Adipocyte (in vitro differentiated cells): ENCODE measurements around the gene CACNA1H.
"Not testable (repeated sequence)": the region's sequence is repeated elsewhere in the genome, so short reads cannot be mapped to it uniquely, and the experiment has no call there.

Source experiments
- DNase-seq: peaks from one replicate; pipeline ENCODE4 v3.0.0-alpha.2; 2015; ENCODE audit warnings: low read depth
- H3K27me3 ChIP-seq: replicated peaks from 2 replicates; pipeline ENCODE4 v1.7.0; 2013; ENCODE audit warnings: mild to moderate bottlenecking, low read length, moderate library complexity; ENCODE audit not compliant: control insufficient read depth, insufficient read depth
- H3K36me3 ChIP-seq: 2 replicates; pipeline ENCODE4 v1.7.0; 2013; ENCODE audit warnings: low read length, mild to moderate bottlenecking, moderate library complexity; ENCODE audit not compliant: control insufficient read depth, insufficient read depth, severe bottlenecking
- H3K4me1 ChIP-seq: 2 replicates; pipeline ENCODE4 v1.7.0; 2013; ENCODE audit warnings: mild to moderate bottlenecking, low read length, moderate library complexity; ENCODE audit not compliant: control insufficient read depth, insufficient read depth
- H3K4me3 ChIP-seq: 2 replicates; pipeline ENCODE4 v1.7.0; 2013; ENCODE audit warnings: mild to moderate bottlenecking, low read length, moderate library complexity
- H3K9ac ChIP-seq: 2 replicates; pipeline ENCODE4 v1.7.0; 2013; ENCODE audit warnings: mild to moderate bottlenecking, low read length, moderate library complexity
- H3K9me3 ChIP-seq: 2 replicates; pipeline ENCODE4 v1.7.0; 2013; ENCODE audit warnings: mild to moderate bottlenecking, low read length, moderate library complexity; ENCODE audit not compliant: control insufficient read depth

The CACNA1H gene

DNA sequence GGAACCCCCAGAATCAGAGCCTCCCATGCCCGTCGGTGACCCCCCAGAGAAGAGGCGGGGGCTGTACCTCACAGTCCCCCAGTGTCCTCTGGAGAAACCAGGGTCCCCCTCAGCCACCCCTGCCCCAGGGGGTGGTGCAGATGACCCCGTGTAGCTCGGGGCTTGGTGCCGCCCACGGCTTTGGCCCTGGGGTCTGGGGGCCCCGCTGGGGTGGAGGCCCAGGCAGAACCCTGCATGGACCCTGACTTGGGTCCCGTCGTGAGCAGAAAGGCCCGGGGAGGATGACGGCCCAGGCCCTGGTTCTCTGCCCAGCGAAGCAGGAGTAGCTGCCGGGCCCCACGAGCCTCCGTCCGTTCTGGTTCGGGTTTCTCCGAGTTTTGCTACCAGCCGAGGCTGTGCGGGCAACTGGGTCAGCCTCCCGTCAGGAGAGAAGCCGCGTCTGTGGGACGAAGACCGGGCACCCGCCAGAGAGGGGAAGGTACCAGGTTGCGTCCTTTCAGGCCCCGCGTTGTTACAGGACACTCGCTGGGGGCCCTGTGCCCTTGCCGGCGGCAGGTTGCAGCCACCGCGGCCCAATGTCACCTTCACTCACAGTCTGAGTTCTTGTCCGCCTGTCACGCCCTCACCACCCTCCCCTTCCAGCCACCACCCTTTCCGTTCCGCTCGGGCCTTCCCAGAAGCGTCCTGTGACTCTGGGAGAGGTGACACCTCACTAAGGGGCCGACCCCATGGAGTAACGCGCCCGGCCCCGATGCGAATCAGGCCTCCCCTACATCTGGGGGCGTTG is 68.1 kb downstream of the CACNA1H start:
- no peaks in the 10 kb centered on the region for H3K36me3 ChIP-seq
- H3K9ac ChIP-seq: no peak overlapping the region
- no peak overlapping the region for H3K4me3 ChIP-seq
- no peak for DNase-seq
- H3K4me1 ChIP-seq: no peaks in the 10 kb centered on the region
- peaks cover 10% of the 10 kb centered on the region for H3K27me3 ChIP-seq
- no peaks in the 10 kb centered on the region for H3K9me3 ChIP-seq

DNA sequence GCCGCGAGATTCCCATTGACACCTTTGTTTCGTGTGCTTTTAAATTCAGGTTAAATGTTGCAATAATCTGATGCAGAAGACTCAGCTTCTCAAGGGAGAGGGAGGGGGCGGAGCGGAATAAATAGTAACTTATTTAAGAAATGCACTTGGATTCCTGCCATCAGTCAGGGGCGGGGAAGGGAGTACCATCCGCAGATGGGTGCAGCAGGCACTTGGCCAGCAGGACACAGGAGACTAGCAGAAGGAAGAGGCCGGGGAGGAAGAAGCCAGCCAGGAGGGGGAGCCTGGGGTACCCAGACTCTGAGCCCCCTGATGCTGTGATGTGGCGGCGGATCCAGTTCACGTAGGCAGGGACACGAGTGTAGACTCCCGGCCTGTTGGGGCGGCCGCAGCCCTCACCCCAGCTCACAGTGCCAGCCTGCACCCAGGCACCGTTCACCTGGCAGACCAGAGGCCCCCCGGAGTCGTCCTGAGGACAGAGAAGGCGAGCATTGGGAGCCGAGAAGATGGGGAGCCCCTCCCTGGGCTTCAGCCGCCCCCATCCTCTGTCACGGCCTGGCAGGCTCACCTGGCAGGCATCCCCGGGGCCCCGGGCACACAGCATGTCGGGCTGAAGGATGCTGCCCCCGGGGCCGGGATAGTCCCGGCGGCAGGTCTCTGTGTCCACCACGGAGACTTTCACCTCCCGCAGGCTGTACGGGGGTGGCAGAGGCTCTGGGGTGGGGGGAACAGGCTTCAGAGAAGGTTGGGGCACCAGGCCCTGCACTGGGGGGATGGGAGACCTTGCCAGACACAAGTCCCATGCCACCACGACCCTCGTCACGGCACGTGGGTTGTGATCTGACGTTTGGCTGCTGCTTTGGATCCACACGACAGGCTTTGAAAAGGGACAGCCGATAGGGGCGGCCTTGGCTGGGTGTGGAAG is 69.0 kb downstream of the CACNA1H start:
- no peak for DNase-seq
- Histone ChIP-seq H3K9me3 (no peaks in the 10 kb centered on the region), H3K9ac (no peak overlapping the region), H3K36me3 (no peaks in the 10 kb centered on the region), H3K4me3 (no peak overlapping the region), H3K27me3 (peaks cover 10% of the 10 kb centered on the region), H3K4me1 (no peaks in the 10 kb centered on the region)

DNA sequence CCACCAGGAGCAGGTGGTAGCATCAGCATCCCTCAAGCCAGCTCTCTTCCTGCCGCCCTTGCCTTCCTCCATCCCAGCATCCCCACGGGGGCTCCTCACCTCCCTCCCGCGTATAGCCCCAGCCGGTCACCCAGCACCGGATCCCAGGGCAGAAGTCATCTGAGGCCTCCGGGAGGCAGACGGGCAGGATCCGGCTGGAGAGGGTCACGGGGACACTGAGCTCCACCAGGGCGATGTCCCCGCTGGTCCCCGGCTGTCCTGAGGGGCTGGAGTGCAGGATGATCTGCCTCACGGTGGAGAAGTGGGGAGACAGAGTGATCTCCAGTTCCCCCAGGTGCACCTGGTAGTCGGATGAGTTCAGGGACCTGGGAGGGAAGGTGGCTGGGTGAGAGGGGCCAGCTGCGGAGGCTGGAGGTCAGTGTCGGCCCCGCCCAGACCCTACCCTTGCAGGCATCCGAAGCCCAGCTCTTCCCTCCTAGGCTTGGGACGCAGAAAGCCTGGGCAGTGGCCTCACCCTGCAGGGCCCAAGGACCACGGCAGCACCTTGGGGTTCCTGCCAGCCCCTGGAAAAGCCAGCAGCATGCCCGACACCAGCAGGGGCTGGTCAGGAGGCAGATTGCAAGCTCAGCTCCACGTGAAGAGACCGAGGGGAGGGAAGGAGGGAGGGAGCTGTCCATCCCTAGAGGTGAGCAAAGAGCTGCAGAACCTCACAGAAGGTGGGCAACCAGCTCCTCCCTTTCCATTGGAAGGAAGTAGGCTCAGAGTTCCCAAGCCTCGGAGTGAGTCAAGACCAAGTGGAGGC is 69.8 kb downstream of the CACNA1H start:
- H3K27me3 ChIP-seq: peaks cover 10% of the 10 kb centered on the region
- H3K4me1 ChIP-seq: no peaks in the 10 kb centered on the region
- no peaks in the 10 kb centered on the region for H3K9me3 ChIP-seq
- no peak overlapping the region for H3K4me3 ChIP-seq
- no peak overlapping the region for H3K9ac ChIP-seq
- DNase-seq: no peak
- no peaks in the 10 kb centered on the region for H3K36me3 ChIP-seq

- Histone ChIP-seq H3K36me3 (no peaks in the 10 kb centered on the region), H3K9me3 (no peaks in the 10 kb centered on the region), H3K4me1 (no peaks in the 10 kb centered on the region), H3K27me3 (peaks cover 10% of the 10 kb centered on the region), H3K4me3 (no peak overlapping the region), H3K9ac (no peak overlapping the region)
- no peak for DNase-seq
These were observed 70.7 kb downstream of the CACNA1H start for GRCh38 chr16:1223355-1224214.

- DNase-seq: no peak
- H3K9me3 ChIP-seq: no peaks in the 10 kb centered on the region
- no peak overlapping the region for H3K9ac ChIP-seq
- peaks cover 10% of the 10 kb centered on the region for H3K27me3 ChIP-seq
- no peaks in the 10 kb centered on the region for H3K36me3 ChIP-seq
- H3K4me3 ChIP-seq: no peak overlapping the region
- no peaks in the 10 kb centered on the region for H3K4me1 ChIP-seq
These were observed 71.7 kb downstream of the CACNA1H start for GRCh38 chr16:1224558-1224957.

DNA sequence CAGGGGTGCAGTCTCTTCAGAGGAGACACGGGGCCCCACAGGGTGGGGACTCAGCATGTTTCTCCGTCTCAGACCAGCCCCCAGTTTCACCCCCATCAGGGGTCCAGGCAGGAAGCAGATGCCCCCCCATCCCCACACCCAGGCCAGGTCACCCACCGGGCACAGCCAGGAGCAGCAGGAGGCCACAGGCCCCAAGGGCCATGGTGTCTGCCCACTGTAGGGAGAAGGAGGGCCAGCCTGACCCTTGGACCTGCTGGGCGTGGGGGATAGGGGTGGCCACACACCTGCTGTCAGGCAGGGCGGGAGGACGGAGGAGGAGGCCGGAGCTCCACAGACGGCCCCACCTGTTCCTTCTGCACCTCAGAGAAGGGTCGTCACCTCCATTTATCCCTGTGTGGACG is 72.1 kb downstream of the CACNA1H start, which contains the start of gene TPSG1:
Gene TPSG1, minus strand, starts transcription at position 218 of the 401 bp plus-strand sequence. Its CDS starts 16 bp downstream, at position 202.
- DNase-seq: no peak
- Histone ChIP-seq H3K4me1 (no peaks in the 10 kb centered on the region), H3K9me3 (no peaks in the 10 kb centered on the region), H3K36me3 (no peaks in the 10 kb centered on the region), H3K9ac (no peak within 1 kb of the TSS), H3K4me3 (no peak within 1 kb of the TSS), H3K27me3 (peaks cover 10% of the 10 kb centered on the region)

GRCh38 chr16:1225728-1226311 is 72.9 kb downstream of the CACNA1H start:
- H3K9ac ChIP-seq, H3K36me3 ChIP-seq, DNase-seq, H3K27me3 ChIP-seq, H3K9me3 ChIP-seq, H3K4me1 ChIP-seq, H3K4me3 ChIP-seq: not testable (repeated sequence)

- not testable (repeated sequence) for H3K9ac ChIP-seq, H3K9me3 ChIP-seq
These were observed 73.8 kb downstream of the CACNA1H start for GRCh38 chr16:1226692-1227091.

DNA sequence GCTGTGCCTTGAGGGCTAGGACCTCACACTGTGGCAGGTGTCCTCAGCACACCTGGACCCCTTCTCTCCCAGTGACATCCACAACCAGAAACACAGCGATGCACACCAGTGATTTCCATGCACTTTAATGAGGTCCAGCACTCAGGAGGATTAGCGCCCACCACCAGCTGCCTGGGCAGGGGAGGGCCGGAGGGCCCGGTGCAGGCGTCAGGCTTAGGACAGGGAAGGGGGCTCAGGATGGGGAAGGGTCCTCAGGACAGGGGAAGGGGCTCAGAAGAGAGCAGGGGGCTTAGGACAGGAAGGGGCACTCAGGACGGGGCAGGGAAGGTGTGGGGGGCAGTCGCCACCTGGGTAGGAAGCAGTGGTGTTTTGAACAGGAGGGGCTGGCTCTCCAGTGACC is 75.3 kb downstream of the CACNA1H start:
- H3K9me3 ChIP-seq, H3K4me3 ChIP-seq, DNase-seq, H3K4me1 ChIP-seq, H3K9ac ChIP-seq, H3K36me3 ChIP-seq, H3K27me3 ChIP-seq: not testable (repeated sequence)

More at GRCh38 chr16:1226692-1227091, 73.8 kb downstream of the CACNA1H start:
- H3K36me3 ChIP-seq, H3K4me1 ChIP-seq, DNase-seq, H3K4me3 ChIP-seq, H3K27me3 ChIP-seq: not testable (repeated sequence)

- H3K36me3 ChIP-seq, H3K27me3 ChIP-seq, H3K4me1 ChIP-seq, DNase-seq, H3K9ac ChIP-seq, H3K4me3 ChIP-seq, H3K9me3 ChIP-seq: not testable (repeated sequence)
These were observed 76.6 kb downstream of the CACNA1H start for GRCh38 chr16:1229476-1229875.
